ENCODE measurements around the gene TM4SF20. TPM values are rescaled to one million over a fixed set of nuclear protein-coding genes. Genes with fewer than 3 reads are reported as not detected.
"Not testable (repeated sequence)": the region's sequence is repeated elsewhere in the genome, so short reads cannot be mapped to it uniquely, and the experiment has no call there.

TM4SF20 gene
- total RNA-seq, 1 donor: not detected

- H3K4me3 ChIP-seq (ENCODE audit: low read length): no peak overlapping the region
- peaks cover 20% of the 10 kb centered on the region for H3K4me1 ChIP-seq (ENCODE audit: insufficient read depth, low read length)
- H3K27me3 ChIP-seq (ENCODE audit: insufficient read depth, low read length): no peaks in the 10 kb centered on the region
- H3K9me3 ChIP-seq (ENCODE audit: low read depth, low read length): no peaks in the 10 kb centered on the region
Measured at GRCh38 chr2:227386630-227387029, 7.5 kb upstream of the TM4SF20 start.

- Histone ChIP-seq H3K9me3 (ENCODE audit: low read depth, low read length) (no peaks in the 10 kb centered on the region), H3K4me1 (ENCODE audit: insufficient read depth, low read length) (peaks cover 20% of the 10 kb centered on the region), H3K27me3 (ENCODE audit: insufficient read depth, low read length) (no peaks in the 10 kb centered on the region), H3K4me3 (ENCODE audit: low read length) (no peak overlapping the region)
Measured at GRCh38 chr2:227383686-227384085, 4.6 kb upstream of the TM4SF20 start.

GRCh38 chr2:227382241-227382835 is 3.2 kb upstream of the TM4SF20 start:
- H3K27me3 ChIP-seq (ENCODE audit: insufficient read depth, low read length): not testable (repeated sequence)

GRCh38 chr2:227378371-227378782 is 729 bp downstream of the TM4SF20 start:
- H3K27me3 ChIP-seq (ENCODE audit: insufficient read depth, low read length): no peaks in the 10 kb centered on the region
- H3K4me3 ChIP-seq (ENCODE audit: low read length): no peak overlapping the region
- no peaks in the 10 kb centered on the region for H3K4me1 ChIP-seq (ENCODE audit: insufficient read depth, low read length)
- H3K9me3 ChIP-seq (ENCODE audit: low read depth, low read length): no peaks in the 10 kb centered on the region

More at GRCh38 chr2:227382241-227382835, 3.2 kb upstream of the TM4SF20 start:
- H3K4me3 ChIP-seq (ENCODE audit: low read length); H3K9me3 ChIP-seq (ENCODE audit: low read depth, low read length): not testable (repeated sequence)
- H3K4me1 ChIP-seq (ENCODE audit: insufficient read depth, low read length): peaks cover 20% of the 10 kb centered on the region

- Histone ChIP-seq H3K4me1 (ENCODE audit: insufficient read depth, low read length) (no peaks in the 10 kb centered on the region), H3K9me3 (ENCODE audit: low read depth, low read length) (no peaks in the 10 kb centered on the region), H3K27me3 (ENCODE audit: insufficient read depth, low read length) (no peaks in the 10 kb centered on the region), H3K4me3 (ENCODE audit: low read length) (no peak overlapping the region)
Measured at GRCh38 chr2:227377467-227378351, 1.4 kb downstream of the TM4SF20 start.

- no peaks in the 10 kb centered on the region for H3K9me3 ChIP-seq (ENCODE audit: low read depth, low read length)
- peaks cover 2% of the 10 kb centered on the region for H3K4me1 ChIP-seq (ENCODE audit: insufficient read depth, low read length)
- H3K4me3 ChIP-seq (ENCODE audit: low read length): no peak overlapping the region
- no peaks in the 10 kb centered on the region for H3K27me3 ChIP-seq (ENCODE audit: insufficient read depth, low read length)
Measured at GRCh38 chr2:227376656-227377396, 2.3 kb downstream of the TM4SF20 start.

- Histone ChIP-seq H3K27me3 (ENCODE audit: insufficient read depth, low read length) (no peaks in the 10 kb centered on the region), H3K9me3 (ENCODE audit: low read depth, low read length) (no peaks in the 10 kb centered on the region), H3K4me1 (ENCODE audit: insufficient read depth, low read length) (peaks cover 23% of the 10 kb centered on the region), H3K4me3 (ENCODE audit: low read length) (no peak overlapping the region)
Measured at GRCh38 chr2:227374158-227374557, 4.9 kb downstream of the TM4SF20 start.

- Histone ChIP-seq H3K4me3 (ENCODE audit: low read length) (no peak overlapping the region), H3K27me3 (ENCODE audit: insufficient read depth, low read length) (no peaks in the 10 kb centered on the region), H3K4me1 (ENCODE audit: insufficient read depth, low read length) (peaks cover 29% of the 10 kb centered on the region), H3K9me3 (ENCODE audit: low read depth, low read length) (no peaks in the 10 kb centered on the region)
Measured at GRCh38 chr2:227373389-227373788, 5.7 kb downstream of the TM4SF20 start.

- H3K4me1 ChIP-seq (ENCODE audit: insufficient read depth, low read length): peaks cover 50% of the 10 kb centered on the region
- no peaks in the 10 kb centered on the region for H3K9me3 ChIP-seq (ENCODE audit: low read depth, low read length)
- no peaks in the 10 kb centered on the region for H3K27me3 ChIP-seq (ENCODE audit: insufficient read depth, low read length)
- H3K4me3 ChIP-seq (ENCODE audit: low read length): no peak overlapping the region
Measured at GRCh38 chr2:227370791-227371312, 8.3 kb downstream of the TM4SF20 start.

- Histone ChIP-seq H3K4me3 (ENCODE audit: low read length) (no peak overlapping the region), H3K4me1 (ENCODE audit: insufficient read depth, low read length) (peaks cover 50% of the 10 kb centered on the region), H3K9me3 (ENCODE audit: low read depth, low read length) (no peaks in the 10 kb centered on the region), H3K27me3 (ENCODE audit: insufficient read depth, low read length) (no peaks in the 10 kb centered on the region)
Measured at GRCh38 chr2:227370092-227370491, 9.0 kb downstream of the TM4SF20 start.

GRCh38 chr2:227368574-227368973 is 10.5 kb downstream of the TM4SF20 start:
- Histone ChIP-seq H3K27me3 (ENCODE audit: insufficient read depth, low read length) (no peaks in the 10 kb centered on the region), H3K4me3 (ENCODE audit: low read length) (no peak overlapping the region), H3K9me3 (ENCODE audit: low read depth, low read length) (no peaks in the 10 kb centered on the region), H3K4me1 (ENCODE audit: insufficient read depth, low read length) (peaks cover 50% of the 10 kb centered on the region)

- Histone ChIP-seq H3K27me3 (ENCODE audit: insufficient read depth, low read length) (no peaks in the 10 kb centered on the region), H3K9me3 (ENCODE audit: low read depth, low read length) (no peaks in the 10 kb centered on the region), H3K4me3 (ENCODE audit: low read length) (no peak overlapping the region), H3K4me1 (ENCODE audit: insufficient read depth, low read length) (peaks cover 50% of the 10 kb centered on the region)
Measured at GRCh38 chr2:227367427-227367795, 11.7 kb downstream of the TM4SF20 start.

GRCh38 chr2:227366769-227367426 is 12.2 kb downstream of the TM4SF20 start:
- H3K4me1 ChIP-seq (ENCODE audit: insufficient read depth, low read length): peaks cover 49% of the 10 kb centered on the region
- H3K4me3 ChIP-seq (ENCODE audit: low read length): no peak overlapping the region
- no peaks in the 10 kb centered on the region for H3K9me3 ChIP-seq (ENCODE audit: low read depth, low read length)
- no peaks in the 10 kb centered on the region for H3K27me3 ChIP-seq (ENCODE audit: insufficient read depth, low read length)

- Histone ChIP-seq H3K27me3 (ENCODE audit: insufficient read depth, low read length) (no peaks in the 10 kb centered on the region), H3K9me3 (ENCODE audit: low read depth, low read length) (no peaks in the 10 kb centered on the region), H3K4me3 (ENCODE audit: low read length) (no peak overlapping the region), H3K4me1 (ENCODE audit: insufficient read depth, low read length) (peaks cover 41% of the 10 kb centered on the region)
Measured at GRCh38 chr2:227365833-227366232, 13.3 kb downstream of the TM4SF20 start.

All from mononuclear cell (primary cell).